ENCODE measurements around the gene RBCK1. TPM values are rescaled to one million over a fixed set of nuclear protein-coding genes. Genes with fewer than 3 reads are reported as not detected.

The RBCK1 gene
- total RNA-seq, 1 experiment from 2014 or later, result 91.0 TPM

- DNase-seq (ENCODE audit: low read depth), result no peak
These were observed 10.5 kb upstream of the RBCK1 start for GRCh38 chr20:397432-398237.

DNA sequence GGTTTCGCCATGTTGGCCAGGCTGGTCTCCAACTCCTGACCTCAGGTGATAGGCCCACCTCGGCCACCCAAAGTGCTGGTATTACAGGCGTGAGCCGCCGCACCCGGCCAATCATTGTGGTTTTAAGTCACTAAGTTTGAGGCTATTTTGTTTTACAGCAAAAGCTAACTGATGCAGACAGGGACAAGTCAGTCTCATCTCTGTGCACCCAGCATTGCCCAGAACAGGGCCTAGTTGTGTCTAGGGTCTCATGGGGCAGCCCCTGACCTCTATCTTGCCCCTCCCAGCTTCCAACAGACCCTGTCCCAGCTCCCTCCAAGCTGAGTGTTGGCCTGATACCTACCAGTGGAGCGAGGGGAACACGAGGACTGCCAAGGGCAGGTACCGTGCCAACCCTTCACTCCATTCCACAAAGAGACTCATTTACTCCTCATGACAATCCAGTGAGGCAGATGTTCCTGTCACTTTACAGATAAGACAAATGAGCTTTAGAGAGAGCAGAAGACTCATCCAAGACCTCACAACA is 8.9 kb upstream of the RBCK1 start:
- DNase-seq (ENCODE audit: low read depth), result no peak

DNA sequence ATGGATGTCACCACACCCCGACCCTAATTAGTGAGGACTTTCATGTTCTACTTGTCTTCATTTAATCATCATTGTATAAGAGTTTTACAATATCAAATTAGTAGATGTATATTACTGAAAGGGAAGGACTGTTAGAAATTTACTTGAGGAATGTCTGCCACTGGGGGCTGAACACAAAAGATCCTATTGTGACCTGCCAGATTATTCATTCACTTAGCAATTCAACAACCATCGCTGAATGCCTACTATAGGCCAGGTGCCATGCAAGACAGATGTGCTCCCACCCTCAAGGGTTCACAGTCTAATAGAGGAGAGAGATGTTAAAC is 8.0 kb upstream of the RBCK1 start:
- no peak for DNase-seq (ENCODE audit: low read depth)

DNA sequence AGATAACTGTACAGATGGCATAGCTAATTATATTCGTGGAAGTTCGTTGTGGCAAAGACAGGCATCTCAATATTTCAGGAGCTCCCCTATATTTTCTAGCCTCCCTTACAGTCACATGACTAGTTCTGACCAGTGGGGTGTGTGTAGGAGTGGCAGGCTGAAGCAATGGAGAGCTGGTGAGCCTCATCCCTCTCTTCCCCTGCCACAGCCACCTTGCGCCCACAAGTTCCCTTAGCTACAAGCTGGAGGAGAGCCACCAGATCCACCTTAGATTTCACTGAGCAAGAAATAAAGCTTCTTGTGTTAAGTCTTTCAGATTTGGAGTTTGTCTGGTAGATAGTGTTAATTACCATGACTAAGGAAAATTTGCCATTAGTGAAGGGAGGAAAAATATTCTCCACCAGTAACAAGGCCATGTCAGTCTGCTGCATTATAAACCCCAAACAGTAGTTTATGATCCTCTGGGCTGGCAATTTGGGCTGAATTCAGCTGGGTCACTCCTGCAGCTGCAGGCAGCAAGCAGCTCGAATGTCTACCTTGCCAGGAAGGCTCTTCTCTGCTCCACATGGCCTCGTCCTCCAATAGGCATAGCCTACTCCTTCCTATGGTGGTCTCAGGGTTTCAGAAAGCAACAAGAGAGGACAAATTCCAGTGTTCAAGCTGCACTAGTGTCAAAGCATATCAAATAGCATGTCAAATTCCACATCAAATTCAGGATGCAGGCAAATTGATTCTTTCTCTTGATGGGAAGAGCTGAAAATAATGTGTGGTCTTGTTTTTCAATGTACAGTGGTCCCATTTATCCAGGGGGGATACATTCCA is 7.4 kb upstream of the RBCK1 start:
- DNase-seq (ENCODE audit: low read depth), result no peak

DNA sequence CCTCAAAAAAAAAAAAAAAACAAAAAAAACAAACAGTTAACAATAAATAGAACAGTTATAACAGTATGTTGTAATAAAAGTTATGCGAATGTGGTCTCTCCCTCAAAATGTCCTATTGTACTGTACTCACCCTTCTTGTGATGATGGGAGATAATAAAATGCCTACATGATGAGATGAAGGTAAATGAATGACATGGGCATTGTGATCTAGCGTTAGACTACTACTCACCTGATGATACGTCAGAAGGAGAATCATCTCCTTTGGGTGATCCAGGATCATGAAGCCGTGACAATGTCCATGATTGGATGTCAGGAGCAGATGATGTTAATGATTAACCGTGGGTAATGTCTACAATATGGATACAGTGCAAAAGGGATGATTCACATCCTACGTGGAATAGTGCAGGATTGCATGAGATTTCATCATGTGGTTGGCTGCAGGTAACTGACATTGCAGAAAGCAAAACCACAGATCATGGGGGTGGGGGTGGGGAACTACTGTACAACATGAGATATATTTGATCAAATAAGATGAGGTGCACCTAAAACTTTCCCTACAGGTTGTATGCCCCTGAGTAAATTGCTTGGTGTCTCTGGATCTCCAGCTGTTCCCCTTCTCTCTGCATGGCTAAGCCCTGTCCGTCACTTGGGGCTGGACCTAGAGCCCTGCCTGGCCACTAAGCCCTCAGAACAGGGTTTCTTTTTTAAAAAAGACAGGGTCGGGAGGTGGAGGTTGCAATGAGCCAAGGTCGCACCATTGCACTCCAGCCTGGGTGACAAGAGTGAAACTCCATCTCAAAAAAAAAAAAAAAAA is 6.2 kb upstream of the RBCK1 start:
- no peak for DNase-seq (ENCODE audit: low read depth)

GRCh38 chr20:402496-402885 is 5.6 kb upstream of the RBCK1 start:
- no peak for DNase-seq (ENCODE audit: low read depth)

DNA sequence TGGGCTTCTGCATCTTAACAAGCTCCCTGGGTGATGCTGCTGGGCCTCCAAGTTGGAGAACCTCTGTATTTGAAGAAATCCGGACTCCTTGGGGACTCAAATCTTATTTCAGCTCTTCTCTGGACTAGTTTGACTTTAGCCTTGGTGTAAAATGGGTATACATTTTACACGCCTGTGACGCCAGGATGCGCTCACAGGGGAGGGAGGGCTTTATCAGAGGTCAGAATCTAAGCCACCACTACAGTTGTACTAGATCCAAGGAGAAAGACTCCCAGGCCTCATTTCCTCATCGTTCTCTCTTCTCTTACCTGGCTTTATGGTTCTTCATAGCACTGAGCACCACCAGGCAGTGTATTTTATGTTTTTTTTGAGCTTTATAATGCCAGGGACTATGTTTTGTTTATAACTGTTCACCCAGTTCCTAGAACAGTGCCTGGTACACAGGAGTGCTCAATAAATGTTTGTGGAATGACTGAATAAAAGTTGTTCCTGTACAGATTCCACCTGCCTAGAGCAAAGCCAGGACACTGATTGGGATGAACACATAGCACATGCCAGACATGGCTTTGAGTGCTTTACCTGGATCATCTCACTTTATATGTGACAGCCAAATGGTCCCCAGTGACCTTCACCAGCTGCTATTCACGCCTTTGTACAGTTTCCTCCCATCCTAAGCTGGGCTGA is 5.1 kb upstream of the RBCK1 start:
- DNase-seq (ENCODE audit: low read depth), result no peak

- DNase-seq (ENCODE audit: low read depth), result no peak
These were observed 4.5 kb upstream of the RBCK1 start for GRCh38 chr20:403582-403957.

- DNase-seq (ENCODE audit: low read depth), result no peak
These were observed 4.0 kb upstream of the RBCK1 start for GRCh38 chr20:404088-404487.

DNA sequence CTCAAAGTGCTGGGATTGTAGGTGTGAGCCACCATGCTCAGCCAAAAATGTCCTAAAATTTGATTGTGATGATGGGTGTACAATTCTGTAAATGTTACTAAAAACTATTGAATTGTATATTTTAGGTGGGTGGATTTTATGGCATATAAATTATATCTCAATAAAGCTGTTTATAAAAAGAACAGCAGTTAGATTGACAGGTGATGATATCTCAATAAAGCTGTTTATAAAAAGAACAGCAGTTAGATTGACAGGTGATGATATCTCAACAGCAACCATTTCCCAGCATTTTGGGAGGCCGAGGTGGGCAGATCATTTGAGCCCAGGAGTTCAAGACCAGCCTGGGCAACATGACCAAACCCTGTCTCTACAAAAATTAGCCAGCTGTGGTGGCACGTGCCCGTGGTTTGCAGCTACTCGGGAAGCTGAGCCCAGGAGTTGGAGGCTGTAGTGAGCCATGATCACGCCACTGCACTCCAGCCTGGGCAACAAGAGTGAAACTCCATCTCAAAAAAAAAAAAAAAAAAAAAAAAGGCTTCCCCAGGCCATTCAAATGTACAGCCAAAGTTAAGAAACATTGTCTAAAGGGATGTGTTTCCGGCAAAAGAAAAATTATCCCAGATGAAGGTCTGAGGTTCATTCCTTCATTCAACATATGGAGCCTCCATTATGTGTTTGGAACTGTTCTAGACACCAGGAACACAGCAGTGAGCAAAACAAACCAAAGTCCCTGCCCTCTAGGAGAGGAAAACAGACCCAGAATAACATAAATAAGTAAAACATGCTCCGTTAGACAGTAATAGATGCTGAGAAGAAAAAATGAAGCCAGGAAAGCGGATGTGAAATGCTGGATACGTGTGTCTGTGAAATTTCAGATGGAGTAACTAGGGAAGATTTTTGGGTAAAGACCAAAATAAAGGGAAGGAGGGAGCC is 1.6 kb upstream of the RBCK1 start:
- no peak for DNase-seq (ENCODE audit: low read depth)

- DNase-seq (ENCODE audit: low read depth), result peak; percentile 67
These were observed 756 bp upstream of the RBCK1 start for GRCh38 chr20:407133-407952.

DNA sequence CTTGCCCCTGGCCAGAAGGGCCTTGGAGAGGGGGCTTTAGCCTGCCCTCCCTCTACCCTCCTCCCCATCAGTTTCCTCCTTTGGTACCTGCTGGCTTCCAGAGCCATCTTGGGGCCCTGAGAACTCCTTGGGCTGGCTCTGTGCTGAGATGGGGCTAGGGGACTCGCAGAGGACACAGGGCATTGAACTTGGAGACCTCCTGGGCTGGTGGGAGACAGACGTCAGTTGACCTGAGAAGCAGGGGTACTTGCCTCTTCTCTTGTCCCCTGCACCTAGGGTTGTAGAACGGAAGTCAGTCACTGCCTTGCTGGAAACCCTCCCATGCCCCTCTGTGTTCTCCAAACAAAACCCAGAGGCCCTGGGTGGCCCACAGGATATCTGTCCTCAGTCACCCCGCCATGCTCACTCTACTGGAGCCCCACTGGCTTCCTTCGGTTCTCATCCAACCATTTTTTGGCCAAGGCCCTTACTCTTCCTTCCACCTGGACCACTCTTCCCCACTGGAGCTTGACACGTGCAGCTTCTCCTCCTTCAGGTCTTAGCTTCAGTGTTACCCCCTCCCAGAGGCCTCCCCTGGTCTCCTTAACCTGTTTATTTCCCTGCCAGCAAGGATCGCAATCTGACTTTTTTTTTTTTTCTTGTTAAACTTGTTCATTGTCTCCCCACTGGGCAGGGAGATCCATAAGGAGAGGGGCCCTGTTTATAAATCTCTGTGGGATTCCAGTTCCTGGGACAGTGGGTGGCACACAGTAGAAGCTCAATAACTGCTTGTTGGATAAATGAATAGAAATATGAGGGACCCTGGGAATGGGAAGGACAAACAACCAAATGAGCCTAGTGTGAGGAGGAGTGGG is 971 bp downstream of the RBCK1 start:
- no peak for DNase-seq (ENCODE audit: low read depth)

DNA sequence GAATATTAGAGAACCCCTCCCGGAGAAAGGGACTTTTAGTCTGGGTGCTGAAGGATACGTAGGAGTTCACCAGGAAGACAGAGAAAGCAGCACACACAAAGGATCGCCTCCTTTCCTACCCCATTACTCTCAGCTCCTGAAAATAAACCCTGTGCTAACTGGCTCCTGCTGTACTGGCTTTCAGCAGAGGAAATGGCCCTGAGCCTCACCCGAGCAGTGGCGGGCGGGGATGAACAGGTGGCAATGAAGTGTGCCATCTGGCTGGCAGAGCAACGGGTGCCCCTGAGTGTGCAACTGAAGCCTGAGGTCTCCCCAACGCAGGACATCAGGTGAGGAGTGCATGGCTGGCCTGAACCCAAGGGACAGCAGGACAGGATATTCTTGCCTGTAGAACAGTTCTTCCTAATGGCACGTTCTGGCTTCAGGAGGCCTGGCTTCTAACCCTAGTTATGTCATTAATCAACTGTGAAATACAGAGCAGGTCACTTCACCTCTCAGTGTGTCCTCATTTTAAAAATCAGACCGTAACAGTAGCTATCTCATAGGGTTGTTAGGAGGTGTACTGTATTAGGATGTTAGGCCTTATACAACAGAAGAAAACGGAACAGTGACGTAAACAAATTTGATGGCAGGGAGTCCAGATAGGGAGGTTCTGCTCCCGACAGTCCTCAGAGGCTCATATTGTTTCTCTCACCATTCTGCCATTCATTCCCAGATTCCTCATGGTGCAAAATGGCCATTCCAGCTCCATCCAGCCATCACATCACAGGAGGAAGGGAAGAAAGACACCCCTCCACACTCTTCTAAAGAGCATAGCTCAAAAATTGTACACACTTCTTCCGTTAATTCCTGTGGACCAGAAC is 1.8 kb downstream of the RBCK1 start:
- DNase-seq (ENCODE audit: low read depth), result no peak

GRCh38 chr20:412081-412480 is 4.0 kb downstream of the RBCK1 start:
- no peak for DNase-seq (ENCODE audit: low read depth)

DNA sequence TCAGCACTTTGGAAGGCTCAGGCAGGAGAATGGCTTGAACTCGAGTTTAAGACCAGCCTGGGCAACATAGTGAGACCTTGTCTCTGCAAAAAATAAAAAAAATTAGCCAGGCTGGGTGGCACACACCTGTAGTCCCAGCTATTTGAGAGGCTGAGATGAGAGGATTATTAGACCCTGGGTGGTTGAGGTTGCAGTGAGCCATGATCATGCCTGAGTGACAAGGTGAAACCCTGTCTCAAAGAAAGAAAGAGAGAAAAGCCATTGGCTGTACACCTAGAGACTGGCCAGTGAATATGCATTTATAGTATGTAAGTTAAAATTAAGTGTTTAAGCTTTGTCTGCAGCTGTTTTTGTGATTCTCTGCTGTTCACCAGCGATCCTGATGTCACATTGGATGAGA is 6.1 kb downstream of the RBCK1 start:
- no peak for DNase-seq (ENCODE audit: low read depth)

- DNase-seq (ENCODE audit: low read depth), result no peak
These were observed 7.8 kb downstream of the RBCK1 start for GRCh38 chr20:415820-416322.

All from LHCN-M2 (cell line).